Naive B cell (primary cell): ENCODE results near the gene ACCS. TPM values are rescaled to one million over a fixed set of nuclear protein-coding genes. Genes with fewer than 3 reads are reported as not detected.

Experiments
- ATAC-seq, 2 donors: fragments of 150-1000 bp; cut with Tn5 transposase; 2 replicates each; pipeline ENCODE4 v1.10.0; 2021; ENCODE audit warnings: low read depth in 2 of 2, mild to moderate bottlenecking in 2 of 2, moderate library complexity in 2 of 2
- DNase-seq: peaks from one replicate; pipeline ENCODE4 v3.0.0; 2022
- H3K27ac Mint-ChIP-seq, 6 donors: one replicate each; pipeline ENCODE4 v1.8.0; 2020 to 2022; ENCODE audit warnings: mild to moderate bottlenecking in 6 of 6, mixed read lengths in 6 of 6, moderate library complexity in 5 of 6, inconsistent platforms in 2 of 6
- H3K27me3 Mint-ChIP-seq, 3 donors: one replicate each; pipeline ENCODE4 v1.8.0; 2021 to 2022; ENCODE audit warnings: mixed read lengths in 3 of 3, mild to moderate bottlenecking in 1 of 3
- H3K36me3 Mint-ChIP-seq, 2 donors: one replicate each; pipeline ENCODE4 v1.8.0; 2020 to 2022; ENCODE audit warnings: mixed read lengths in 2 of 2, inconsistent platforms in 1 of 2, mild to moderate bottlenecking in 1 of 2
- H3K4me1 Mint-ChIP-seq, 3 donors: one replicate each; pipeline ENCODE4 v1.8.0; 2020 to 2022; ENCODE audit warnings: mixed read lengths in 3 of 3, inconsistent platforms in 1 of 3, mild to moderate bottlenecking in 1 of 3, moderate library complexity in 1 of 3
- H3K4me3 Mint-ChIP-seq, 8 donors: one replicate each; pipeline ENCODE4 v1.8.0; 2020 to 2022; ENCODE audit warnings: mild to moderate bottlenecking in 8 of 8, mixed read lengths in 8 of 8, moderate library complexity in 8 of 8, inconsistent platforms in 2 of 8
- H3K9me3 Mint-ChIP-seq, 7 donors: one replicate each; pipeline ENCODE4 v1.8.0; 2020 to 2022; ENCODE audit warnings: mixed read lengths in 7 of 7, mild to moderate bottlenecking in 5 of 7, inconsistent platforms in 2 of 7, moderate library complexity in 1 of 7
- polyA plus RNA-seq, 6 donors: library from polyadenylated mRNA; unstranded; fragments of 300-500 nt; fragmentation: Illumina TruSeq; gene quantifications; one replicate each; pipeline ENCODE4 v1.2.3, GENCODE V29; 2021; ENCODE audit warnings: low read depth in 6 of 6

Gene ACCS
- polyA plus RNA-seq, 6 donors from 2014 or later, result 2.9 to 8.6 (median 5.7) TPM

- Mint-ChIP-seq H3K4me1 (peaks cover 8 to 13% (median 8%) of the 10 kb centered on the region in 3 donors), H3K27me3 (no peaks in the 10 kb centered on the region), H3K4me3 (no peak overlapping the region), H3K27ac (peak overlapping the region in 1 of 6 donors; percentile 8), H3K36me3 (peaks cover 8 to 14% of the 10 kb centered on the region in 2 donors), H3K9me3 (no peaks in the 10 kb centered on the region)
- no peak for DNase-seq
- no peak for ATAC-seq
Measured at GRCh38 chr11:44108260-44108659, 42.2 kb downstream of the ACCS start.

DNA sequence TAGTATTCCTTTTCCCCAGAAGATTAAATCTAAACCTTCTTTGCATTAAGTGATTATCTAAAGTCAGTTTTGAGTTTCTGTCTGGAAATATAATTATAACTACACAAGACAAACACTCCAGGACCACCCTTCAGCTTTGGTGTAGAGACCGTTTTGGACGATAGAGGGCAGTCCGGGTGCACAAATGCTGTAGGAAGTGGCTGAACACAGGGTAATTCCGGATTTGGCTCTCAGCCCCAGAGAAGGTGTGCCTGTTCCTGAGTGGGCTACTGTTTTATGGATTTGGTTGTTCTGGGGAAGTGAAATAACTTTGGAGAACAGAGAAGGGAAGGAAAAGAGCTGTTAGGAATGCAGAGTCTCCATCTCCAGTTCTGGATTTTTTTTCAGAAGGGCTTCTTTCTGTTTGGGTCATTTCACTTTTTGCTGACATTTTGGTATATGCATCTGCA lies 44.2 kb downstream of the ACCS start:
- Mint-ChIP-seq H3K9me3 (no peaks in the 10 kb centered on the region), H3K4me3 (no peak overlapping the region), H3K27ac (peak overlapping the region in 3 of 6 donors; percentile 16 to 76 (median 64)), H3K36me3 (peaks cover 8 to 24% of the 10 kb centered on the region in 2 donors), H3K27me3 (no peaks in the 10 kb centered on the region), H3K4me1 (peaks cover 6 to 11% (median 8%) of the 10 kb centered on the region in 3 donors)
- peak; percentile 87 to 93 for ATAC-seq
- peak; percentile 37 for DNase-seq

GRCh38 chr11:44112091-44112821 lies 46.2 kb downstream of the ACCS start:
- H3K27ac Mint-ChIP-seq, result peak overlapping the region in 1 of 6 donors; percentile 34
- H3K27me3 Mint-ChIP-seq, result no peaks in the 10 kb centered on the region
- no peak for ATAC-seq
- H3K4me3 Mint-ChIP-seq, result no peak overlapping the region
- no peaks in the 10 kb centered on the region for H3K9me3 Mint-ChIP-seq
- H3K4me1 Mint-ChIP-seq, result peaks cover 6 to 8% (median 7%) of the 10 kb centered on the region in 3 donors
- no peak for DNase-seq
- H3K36me3 Mint-ChIP-seq, result peaks cover 8 to 24% of the 10 kb centered on the region in 2 donors

GRCh38 chr11:44113018-44113417 lies 46.9 kb downstream of the ACCS start:
- peaks cover 6 to 8% (median 7%) of the 10 kb centered on the region in 3 donors for H3K4me1 Mint-ChIP-seq
- H3K27me3 Mint-ChIP-seq, result no peaks in the 10 kb centered on the region
- no peak for ATAC-seq
- DNase-seq, result no peak
- H3K4me3 Mint-ChIP-seq, result no peak overlapping the region
- H3K36me3 Mint-ChIP-seq, result peaks cover 8 to 24% of the 10 kb centered on the region in 2 donors
- peaks cover 0 to 2% (median 0%) of the 10 kb centered on the region in 7 donors for H3K9me3 Mint-ChIP-seq
- H3K27ac Mint-ChIP-seq, result peak overlapping the region in 1 of 6 donors; percentile 34

DNA sequence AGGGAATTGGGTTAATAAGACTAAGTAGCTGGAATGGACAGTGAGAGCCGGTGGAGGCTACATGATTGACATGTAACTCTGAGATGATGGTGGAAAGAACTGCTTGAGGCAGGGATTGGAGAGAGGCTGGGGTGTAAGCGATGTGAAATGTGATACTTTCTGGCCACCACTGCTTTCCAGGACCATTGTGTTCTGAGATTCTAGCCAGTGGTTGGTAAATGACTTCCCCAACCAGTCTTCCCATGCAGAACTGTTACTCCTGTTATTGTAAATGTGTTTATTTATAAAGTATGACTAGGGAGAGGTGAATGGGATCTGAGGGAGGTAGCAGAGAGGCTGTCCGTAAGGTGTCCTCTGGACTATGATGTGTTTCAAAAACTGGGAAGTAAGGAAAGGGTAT lies 47.5 kb downstream of the ACCS start:
- peaks cover 6 to 8% (median 7%) of the 10 kb centered on the region in 3 donors for H3K4me1 Mint-ChIP-seq
- peaks cover 0 to 2% (median 0%) of the 10 kb centered on the region in 7 donors for H3K9me3 Mint-ChIP-seq
- DNase-seq, result no peak
- H3K27me3 Mint-ChIP-seq, result no peaks in the 10 kb centered on the region
- no peak for ATAC-seq
- peaks cover 12 to 24% of the 10 kb centered on the region in 2 donors for H3K36me3 Mint-ChIP-seq
- no peak overlapping the region for H3K27ac Mint-ChIP-seq
- H3K4me3 Mint-ChIP-seq, result no peak overlapping the region

DNA sequence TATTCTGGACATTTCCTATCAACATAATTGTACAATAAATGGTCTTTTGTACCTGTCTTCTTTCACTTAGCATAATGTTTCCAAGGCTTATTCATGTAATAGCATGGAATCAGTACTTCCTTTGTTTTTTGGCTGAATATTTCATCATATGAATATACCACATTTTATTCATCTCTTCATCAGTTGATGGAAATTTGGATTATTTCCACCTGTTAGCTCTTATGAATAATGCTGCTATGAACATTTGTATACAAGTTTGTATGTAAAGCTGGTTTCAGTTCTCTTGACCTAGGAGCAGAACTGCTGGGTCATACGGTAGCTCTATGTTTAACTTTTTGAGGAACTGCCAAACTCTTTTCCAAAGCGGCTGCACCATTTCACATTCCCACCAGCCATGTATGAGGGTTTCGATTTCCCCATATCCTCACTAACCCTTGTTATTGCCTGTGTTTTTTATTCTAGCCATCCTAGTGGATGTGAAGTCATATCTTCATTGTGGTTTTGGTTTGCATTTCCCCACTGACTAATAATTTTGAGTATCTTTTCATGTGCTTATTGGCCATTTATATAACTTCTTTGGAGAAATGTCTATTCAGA lies 50.3 kb downstream of the ACCS start:
- Mint-ChIP-seq H3K27ac (no peak overlapping the region), H3K4me1 (no peaks in the 10 kb centered on the region), H3K27me3 (no peaks in the 10 kb centered on the region), H3K9me3 (peaks cover 0 to 2% (median 0%) of the 10 kb centered on the region in 7 donors), H3K4me3 (no peak overlapping the region), H3K36me3 (peaks cover 23 to 24% of the 10 kb centered on the region in 2 donors)
- DNase-seq, result no peak
- ATAC-seq, result no peak

GRCh38 chr11:44120169-44120568 lies 54.1 kb downstream of the ACCS start:
- H3K9me3 Mint-ChIP-seq, result peaks cover 0 to 2% (median 0%) of the 10 kb centered on the region in 7 donors
- H3K36me3 Mint-ChIP-seq, result peaks cover 24 to 26% of the 10 kb centered on the region in 2 donors
- H3K4me3 Mint-ChIP-seq, result no peak overlapping the region
- no peak for ATAC-seq
- no peaks in the 10 kb centered on the region for H3K27me3 Mint-ChIP-seq
- DNase-seq, result no peak
- H3K4me1 Mint-ChIP-seq, result peaks cover 0 to 10% (median 0%) of the 10 kb centered on the region in 3 donors
- no peak overlapping the region for H3K27ac Mint-ChIP-seq

DNA sequence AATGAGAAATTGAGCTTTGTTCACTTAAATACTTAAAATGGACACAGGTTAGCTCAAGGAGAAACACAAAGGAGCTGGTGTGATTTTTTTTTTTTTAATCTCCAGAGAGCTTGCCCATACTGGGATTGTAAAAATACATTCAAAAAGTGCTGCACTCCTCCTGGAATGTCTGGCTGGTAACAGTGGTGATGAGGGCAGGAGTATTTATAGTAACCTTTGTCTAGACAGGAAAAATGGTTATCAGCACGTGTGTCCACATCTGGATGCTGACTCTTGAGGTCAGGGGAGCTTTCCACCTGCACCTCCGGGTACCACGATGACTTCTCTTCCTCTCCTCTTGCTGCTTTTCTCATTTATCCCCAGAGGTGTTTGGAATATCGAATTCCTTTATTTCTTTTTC lies 59.5 kb downstream of the ACCS start:
- Mint-ChIP-seq H3K27ac (no peak overlapping the region), H3K4me1 (peaks cover 0 to 16% (median 0%) of the 10 kb centered on the region in 3 donors), H3K36me3 (peaks cover 46 to 63% of the 10 kb centered on the region in 2 donors), H3K9me3 (no peaks in the 10 kb centered on the region), H3K27me3 (no peaks in the 10 kb centered on the region), H3K4me3 (no peak overlapping the region)
- no peak for DNase-seq
- ATAC-seq, result no peak

DNA sequence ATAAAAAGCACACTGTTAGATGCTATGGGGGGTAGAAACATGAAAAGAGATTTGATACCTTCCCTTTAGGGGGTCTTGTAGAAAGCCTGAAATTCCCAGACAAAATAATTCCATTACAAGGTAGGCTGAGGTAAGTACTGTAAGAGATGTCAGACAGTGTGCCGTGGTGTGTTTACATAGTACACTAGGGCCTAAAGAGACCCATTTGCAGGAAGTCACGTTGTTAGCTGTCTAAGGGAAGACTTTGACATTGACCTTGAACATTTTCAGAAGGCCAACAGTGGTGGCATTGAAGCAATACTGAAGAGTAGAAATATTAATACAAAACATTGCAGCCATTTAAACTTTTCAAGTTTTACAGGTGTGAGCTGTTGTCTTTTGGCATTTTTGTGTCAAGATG lies 60.2 kb downstream of the ACCS start:
- no peaks in the 10 kb centered on the region for H3K9me3 Mint-ChIP-seq
- ATAC-seq, result no peak
- no peak overlapping the region for H3K4me3 Mint-ChIP-seq
- H3K36me3 Mint-ChIP-seq, result peaks cover 46 to 65% of the 10 kb centered on the region in 2 donors
- no peaks in the 10 kb centered on the region for H3K27me3 Mint-ChIP-seq
- DNase-seq, result no peak
- H3K4me1 Mint-ChIP-seq, result peaks cover 0 to 16% (median 0%) of the 10 kb centered on the region in 3 donors
- H3K27ac Mint-ChIP-seq, result no peak overlapping the region

GRCh38 chr11:44127130-44127529 lies 61.1 kb downstream of the ACCS start:
- Mint-ChIP-seq H3K9me3 (no peaks in the 10 kb centered on the region), H3K36me3 (peaks cover 49 to 59% of the 10 kb centered on the region in 2 donors), H3K4me1 (peaks cover 0 to 12% (median 0%) of the 10 kb centered on the region in 3 donors), H3K4me3 (no peak overlapping the region), H3K27me3 (no peaks in the 10 kb centered on the region), H3K27ac (no peak overlapping the region)
- no peak for ATAC-seq
- DNase-seq, result no peak

GRCh38 chr11:44128729-44129128 lies 62.7 kb downstream of the ACCS start:
- no peak for ATAC-seq
- Mint-ChIP-seq H3K36me3 (peaks cover 49 to 64% of the 10 kb centered on the region in 2 donors), H3K27me3 (no peaks in the 10 kb centered on the region), H3K9me3 (no peaks in the 10 kb centered on the region), H3K27ac (no peak overlapping the region), H3K4me1 (peaks cover 0 to 12% (median 0%) of the 10 kb centered on the region in 3 donors), H3K4me3 (no peak overlapping the region)
- no peak for DNase-seq

GRCh38 chr11:44130751-44131150 lies 64.7 kb downstream of the ACCS start:
- no peak for DNase-seq
- H3K27me3 Mint-ChIP-seq, result no peaks in the 10 kb centered on the region
- H3K9me3 Mint-ChIP-seq, result no peaks in the 10 kb centered on the region
- H3K36me3 Mint-ChIP-seq, result peaks cover 46 to 65% of the 10 kb centered on the region in 2 donors
- ATAC-seq, result no peak
- H3K4me1 Mint-ChIP-seq, result peaks cover 0 to 5% (median 0%) of the 10 kb centered on the region in 3 donors
- no peak overlapping the region for H3K4me3 Mint-ChIP-seq
- H3K27ac Mint-ChIP-seq, result no peak overlapping the region

DNA sequence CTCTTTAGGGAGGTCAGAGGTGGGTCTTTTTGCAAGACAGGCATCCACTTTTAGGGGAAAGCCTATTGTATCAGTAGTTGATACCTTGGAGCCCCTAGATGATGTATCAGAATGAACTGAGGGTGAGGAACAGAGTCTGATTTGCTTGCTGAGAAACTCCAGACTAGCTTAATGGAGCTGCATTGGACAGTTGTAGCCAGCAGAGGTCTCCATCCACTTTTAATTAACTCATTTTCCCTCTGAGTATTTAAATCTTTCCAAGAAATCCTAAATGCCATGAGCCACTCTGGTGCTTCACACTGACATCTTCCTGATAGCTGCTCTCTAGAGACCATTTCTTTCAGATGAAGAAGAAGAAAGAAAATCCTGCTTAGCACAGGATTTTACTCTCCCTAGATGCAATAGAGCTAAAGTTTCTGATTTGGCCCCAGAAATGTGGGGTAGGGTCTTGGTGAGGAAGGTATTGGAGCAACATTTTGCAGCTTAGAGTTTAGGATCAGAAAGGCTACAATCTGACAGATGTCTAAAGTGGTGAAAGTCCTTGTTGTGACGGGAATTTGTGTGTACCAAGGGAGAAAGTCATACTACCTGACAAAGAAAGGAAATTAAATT lies 67.4 kb downstream of the ACCS start:
- Mint-ChIP-seq H3K27me3 (no peaks in the 10 kb centered on the region), H3K9me3 (no peaks in the 10 kb centered on the region), H3K4me1 (peaks cover 0 to 9% (median 0%) of the 10 kb centered on the region in 3 donors), H3K4me3 (no peak overlapping the region), H3K27ac (peak overlapping the region in 1 of 6 donors; percentile 37), H3K36me3 (peaks cover 38 to 55% of the 10 kb centered on the region in 2 donors)
- ATAC-seq (no peak), DNase-seq (no peak)
